Spleen (tissue), 11 donors: ENCODE data around the gene CENPB. TPM values are rescaled to one million over a fixed set of nuclear protein-coding genes. Genes with fewer than 3 reads are reported as not detected.

Experiments
- DNase-seq: peaks from one replicate; pipeline ENCODE4 v3.0.0-alpha.2; 2020
- H3K27ac ChIP-seq, 8 donors: fragments of 200-600 bp; sonication (generic) in 7 of 8; 1 replicate in 4 of 8; 2 replicates in 4 of 8; pipeline versions ENCODE4 v1.5.0 to v1.8.0; 2016 to 2021; ENCODE audit warnings: inconsistent platforms in 4 of 8, mild to moderate bottlenecking in 4 of 8, moderate library complexity in 1 of 8
- H3K27me3 ChIP-seq, 7 donors: fragments of 200-600 bp; sonication (generic) in 6 of 7; replicated peaks in 1 of 7; 1 replicate in 4 of 7; 2 replicates in 3 of 7; pipeline versions ENCODE4 v1.5.0 to v1.8.0; 2016 to 2021; ENCODE audit warnings: inconsistent platforms in 3 of 7, mild to moderate bottlenecking in 1 of 7
- H3K36me3 ChIP-seq, 6 donors: fragments of 200-600 bp; sonication (generic) in 5 of 6; 1 replicate in 4 of 6; 2 replicates in 2 of 6; pipeline versions ENCODE4 v1.5.0 to v1.8.0; 2016 to 2021; ENCODE audit warnings: inconsistent platforms in 2 of 6
- H3K4me1 ChIP-seq, 6 donors: fragments of 200-600 bp; sonication (generic) in 5 of 6; 1 replicate in 3 of 6; 2 replicates in 3 of 6; pipeline versions ENCODE4 v1.5.0 to v1.8.0; 2016 to 2021; ENCODE audit warnings: inconsistent platforms in 3 of 6
- H3K4me3 ChIP-seq, 8 donors: fragments of 200-600 bp; sonication (generic) in 7 of 8; 1 replicate in 4 of 8; 2 replicates in 4 of 8; pipeline versions ENCODE4 v1.5.0 to v1.8.0; 2016 to 2021; ENCODE audit warnings: inconsistent platforms in 4 of 8, mild to moderate bottlenecking in 4 of 8, moderate library complexity in 2 of 8
- H3K9me3 ChIP-seq, 8 donors: fragments of 200-600 bp; sonication (generic) in 7 of 8; 1 replicate in 4 of 8; 2 replicates in 4 of 8; pipeline versions ENCODE4 v1.5.0 to v1.8.0; 2016 to 2021; ENCODE audit warnings: inconsistent platforms in 4 of 8
- POLR2A ChIP-seq, 3 donors: fragments of 450-650 bp; IDR thresholded peaks; one replicate each; pipeline ENCODE4 v1.5.1; 2017; ENCODE audit warnings: antibody characterized with exemption in 3 of 3, mild to moderate bottlenecking in 1 of 3
- POLR2AphosphoS5 ChIP-seq, 3 donors: sonication (generic); formaldehyde crosslinking; IDR thresholded peaks; one replicate each; pipeline ENCODE4 v1.5.1; 2017; ENCODE audit warnings: antibody characterized with exemption in 3 of 3
- WGBS, 5 donors: extraction: QIAGEN DNeasy Blood & Tissue Kit in 3 of 5; methylation state at CpG; one replicate each; pipeline versions ENCODE4 v1.1.5 to v1.1.7; 2013 to 2018; 5-methylcytosine and 5-hydroxymethylcytosine counted together
- intact Hi-C: fragments of 100-400 bp; cut with DNase I; formaldehyde crosslinking; loops from one replicate; pipeline ENCODE4 v1.15.0; 2023; ENCODE audit warnings: low total_unique reads
- polyA plus RNA-seq, 3 donors: library from polyadenylated mRNA; stranded (reverse); fragments of 200-250 nt; gene quantifications; one replicate each; pipeline ENCODE4 v1.2.1, GENCODE V29; 2013
- total RNA-seq, 7 donors: library from RNA; depleted of rRNA in 3 of 7; stranded (reverse); fragments of >200 nt in 3 of 7; fragmentation: NEBNext Ultra II Directional in 4 of 7; extraction: Animal tissue kit (Norgen Biotek cat#: 25700) in 4 of 7; gene quantifications; one replicate each; pipeline versions ENCODE4 v1.1.0 to v1.2.1, GENCODE V29; 2016 to 2021
- TF ChIP-seq, protein P1 (sequence below), 11 experiments: fragments of 200-600 bp in 7 of 11; fragments of 450-650 bp in 4 of 11; sonication (generic) in 4 of 11; IDR thresholded peaks in 8 of 11; conservative IDR thresholded peaks in 3 of 11; 1 replicate in 7 of 11; 2 replicates in 4 of 11; pipeline versions ENCODE4 v1.4.0 to v1.8.0; 2016 to 2021; ENCODE audit warnings: antibody characterized with exemption in 11 of 11, inconsistent platforms in 4 of 11, mild to moderate bottlenecking in 1 of 11
- donor health status: healthy with polysubstance abuse.
- donor health status: DM: no; HTN: no; CAD: no; lungs with moderate emphysema.
- donor health status: DM: no; HTN: no; CAD: no.
- donor health status: Bipolar disorder and iron deficiency.
- donor health status: healthy.
- donor health status: DM: no; HTN: no; CAD: no.
- donor health status: DM: yes; HTN: yes; CAD: no.

CENPB gene
- total and polyA plus RNA-seq, 10 donors: 24.8 to 84.7 (median 55.6) TPM

DNA sequence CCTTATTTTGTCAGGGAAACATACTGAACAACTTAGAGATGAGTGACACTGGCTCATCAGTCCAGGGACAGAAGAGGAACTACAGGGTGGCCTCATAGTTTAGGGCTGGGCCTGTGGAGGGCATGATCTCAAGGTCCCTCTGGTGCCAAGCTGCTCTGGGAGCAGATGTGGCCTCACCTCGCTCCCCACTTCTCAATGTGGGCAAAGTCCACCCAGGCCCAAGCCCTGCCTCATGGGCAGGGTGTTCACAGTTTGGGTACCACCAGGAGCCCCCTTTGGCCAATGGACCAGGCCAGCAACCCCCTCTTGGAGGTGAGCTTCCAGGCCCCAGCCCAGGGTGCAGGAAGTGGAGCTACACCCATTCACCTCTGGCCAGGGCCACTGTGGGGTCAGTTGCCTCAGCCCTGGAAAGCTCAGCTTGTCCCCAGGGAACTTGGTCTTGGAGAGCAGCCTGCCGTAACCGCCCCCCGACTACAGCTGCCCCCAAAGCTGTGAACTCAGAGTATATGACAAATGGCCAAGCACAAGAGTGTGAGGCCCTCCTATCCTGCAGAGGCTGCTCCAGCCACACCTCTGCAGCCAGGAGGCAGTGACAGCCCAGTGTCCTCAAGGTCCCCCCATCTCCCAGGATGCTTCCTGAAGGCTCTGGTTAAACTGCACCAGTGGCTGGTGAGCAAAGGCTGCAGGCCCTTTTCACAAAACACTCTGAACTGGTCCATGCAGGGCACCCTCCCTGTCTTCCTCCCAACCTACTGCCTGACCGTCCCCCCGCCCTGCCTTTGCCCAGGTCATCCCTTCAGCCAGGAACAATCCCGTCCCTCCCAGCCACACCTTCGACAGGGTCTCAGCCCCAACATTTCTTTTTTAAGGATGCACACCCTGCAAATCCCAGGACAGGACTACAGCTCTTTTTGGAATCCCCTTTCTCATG lies 22.6 kb downstream of the CENPB start:
- no peak for DNase-seq
- peaks cover 0 to 34% (median 0%) of the 10 kb centered on the region in 6 donors for H3K36me3 ChIP-seq
- TF ChIP-seq POLR2A (IDR thresholded peaks at IDR 0.05) (no peak), POLR2AphosphoS5 (IDR thresholded peaks at IDR 0.05) (no peak)
- TF ChIP-seq, protein P1, sequence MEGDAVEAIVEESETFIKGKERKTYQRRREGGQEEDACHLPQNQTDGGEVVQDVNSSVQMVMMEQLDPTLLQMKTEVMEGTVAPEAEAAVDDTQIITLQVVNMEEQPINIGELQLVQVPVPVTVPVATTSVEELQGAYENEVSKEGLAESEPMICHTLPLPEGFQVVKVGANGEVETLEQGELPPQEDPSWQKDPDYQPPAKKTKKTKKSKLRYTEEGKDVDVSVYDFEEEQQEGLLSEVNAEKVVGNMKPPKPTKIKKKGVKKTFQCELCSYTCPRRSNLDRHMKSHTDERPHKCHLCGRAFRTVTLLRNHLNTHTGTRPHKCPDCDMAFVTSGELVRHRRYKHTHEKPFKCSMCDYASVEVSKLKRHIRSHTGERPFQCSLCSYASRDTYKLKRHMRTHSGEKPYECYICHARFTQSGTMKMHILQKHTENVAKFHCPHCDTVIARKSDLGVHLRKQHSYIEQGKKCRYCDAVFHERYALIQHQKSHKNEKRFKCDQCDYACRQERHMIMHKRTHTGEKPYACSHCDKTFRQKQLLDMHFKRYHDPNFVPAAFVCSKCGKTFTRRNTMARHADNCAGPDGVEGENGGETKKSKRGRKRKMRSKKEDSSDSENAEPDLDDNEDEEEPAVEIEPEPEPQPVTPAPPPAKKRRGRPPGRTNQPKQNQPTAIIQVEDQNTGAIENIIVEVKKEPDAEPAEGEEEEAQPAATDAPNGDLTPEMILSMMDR (IDR thresholded peaks at IDR 0.05 in 8 of 11, conservative IDR thresholded peaks at IDR 0.05 in 3 of 11): no peak
- peak overlapping the region in 4 of 8 donors; percentile 20 to 97 (median 92) for H3K27ac ChIP-seq
- H3K27me3 ChIP-seq: no peaks in the 10 kb centered on the region
- no peaks in the 10 kb centered on the region for H3K9me3 ChIP-seq
- intact Hi-C loops: no loop called here
- H3K4me1 ChIP-seq: peaks cover 11 to 94% (median 52%) of the 10 kb centered on the region in 6 donors
- H3K4me3 ChIP-seq: no peak overlapping the region
- 85 to 94% (median 90%) methylated on average over 4 to 8 of the region's 8 CpGs for WGBS, 5 donors

DNA sequence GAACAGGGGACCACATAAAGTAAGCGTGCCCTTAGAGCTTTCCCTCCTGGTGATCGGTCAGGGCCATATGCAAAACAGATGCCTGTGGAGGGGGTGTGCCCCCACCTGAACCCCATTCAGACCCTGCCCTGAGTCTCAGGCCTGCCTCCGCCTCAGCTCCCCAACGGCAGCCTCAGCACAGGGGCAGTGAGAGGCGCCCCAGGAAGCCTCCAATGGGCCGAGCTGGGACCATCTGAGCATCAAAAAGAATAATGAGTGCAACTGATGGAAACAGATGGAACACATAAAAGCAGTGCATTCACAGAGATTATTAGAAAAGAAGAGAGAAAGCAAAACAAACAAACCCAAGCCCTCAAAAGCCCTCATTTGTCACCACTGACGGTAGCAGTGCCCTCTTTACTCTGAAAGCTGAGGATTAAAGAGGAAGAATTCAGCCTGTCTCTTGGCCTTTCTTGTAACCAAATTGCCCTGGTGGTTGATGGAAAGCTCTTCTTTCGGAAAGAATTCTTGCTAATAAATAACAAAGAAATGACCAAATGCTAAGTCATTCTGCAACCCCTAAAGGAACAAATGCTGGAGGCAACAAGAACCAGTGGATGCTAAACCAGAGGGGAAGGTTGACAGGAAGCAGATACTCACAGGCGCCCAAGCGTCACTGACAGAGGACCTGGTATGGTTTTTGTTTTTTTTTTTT lies 25.7 kb downstream of the CENPB start:
- Histone ChIP-seq H3K4me1 (peaks cover 0 to 86% (median 28%) of the 10 kb centered on the region in 6 donors), H3K4me3 (no peak overlapping the region), H3K9me3 (no peaks in the 10 kb centered on the region), H3K27me3 (no peaks in the 10 kb centered on the region), H3K36me3 (peaks cover 0 to 65% (median 5%) of the 10 kb centered on the region in 6 donors), H3K27ac (peak overlapping the region in 6 of 8 donors; percentile 36 to 73 (median 68))
- 56 to 68% (median 63%) methylated on average over 10 of the region's 10 CpGs for WGBS, 5 donors
- TF ChIP-seq POLR2A (IDR thresholded peaks at IDR 0.05): no peak
- TF ChIP-seq, protein P1 (IDR thresholded peaks at IDR 0.05 in 8 of 11, conservative IDR thresholded peaks at IDR 0.05 in 3 of 11): no peak
- TF ChIP-seq POLR2AphosphoS5 (IDR thresholded peaks at IDR 0.05): no peak
- DNase-seq: no peak
- intact Hi-C loops: no loop called here

DNA sequence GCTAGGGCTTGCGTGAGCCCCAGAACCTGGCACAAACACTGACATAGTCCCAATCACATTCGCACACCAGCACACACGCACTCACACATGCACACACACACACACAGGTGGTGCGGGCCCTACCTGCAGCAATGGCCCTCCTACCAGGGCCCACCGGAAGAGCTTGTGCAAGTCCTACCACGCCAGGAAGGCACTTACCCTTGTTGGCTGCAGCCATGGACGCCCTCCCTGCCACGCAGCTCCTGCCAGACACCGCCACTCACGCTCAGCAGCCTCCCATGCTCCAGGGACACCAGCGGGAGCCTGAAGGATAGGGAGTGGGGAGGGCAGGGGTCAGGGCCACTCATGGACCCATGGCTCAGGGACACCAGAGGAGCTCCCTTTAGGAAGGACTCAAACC lies 26.7 kb downstream of the CENPB start:
- TF ChIP-seq POLR2A (IDR thresholded peaks at IDR 0.05) (no peak), POLR2AphosphoS5 (IDR thresholded peaks at IDR 0.05) (peak in 1 of 3 donors; percentile 29)
- TF ChIP-seq, protein P1 (IDR thresholded peaks at IDR 0.05 in 8 of 11, conservative IDR thresholded peaks at IDR 0.05 in 3 of 11): no peak
- WGBS, 5 donors: 69 to 91% (median 83%) methylated on average over 11 of the region's 11 CpGs; no CpG with 5 or more reads in 1 of the 5 donors
- H3K27me3 ChIP-seq: no peaks in the 10 kb centered on the region
- no peak for DNase-seq
- no peaks in the 10 kb centered on the region for H3K9me3 ChIP-seq
- H3K4me3 ChIP-seq: no peak overlapping the region
- peaks cover 0 to 75% (median 5%) of the 10 kb centered on the region in 6 donors for H3K36me3 ChIP-seq
- intact Hi-C loops: no loop called here
- peak overlapping the region in 6 of 8 donors; percentile 23 to 73 (median 68) for H3K27ac ChIP-seq
- peaks cover 0 to 77% (median 20%) of the 10 kb centered on the region in 6 donors for H3K4me1 ChIP-seq
